NB4 (cell line): ENCODE results near the gene RAET1G.

Experiments used
- DNase-seq: peaks from one replicate; pipeline ENCODE4 v3.0.0; 2010; ENCODE audit warnings: low read depth
- H3K4me3 ChIP-seq: one replicate; pipeline ENCODE4 v1.5.1; 2011; ENCODE audit warnings: mild to moderate bottlenecking, low read depth, low read length, moderate library complexity
- CTCF ChIP-seq: IDR thresholded peaks from one replicate; pipeline ENCODE4 v1.5.1; 2012; ENCODE audit warnings: low read depth, low read length
- MAX ChIP-seq: IDR thresholded peaks from 2 replicates; pipeline ENCODE4 v1.6.1; 2011; ENCODE audit warnings: low read depth, low read length
- MYC ChIP-seq: IDR thresholded peaks from 2 replicates; pipeline ENCODE4 v1.6.1; 2011; ENCODE audit warnings: low read depth, low read length
- POLR2A ChIP-seq: IDR thresholded peaks from 2 replicates; pipeline ENCODE4 v1.6.1; 2011; ENCODE audit warnings: mild to moderate bottlenecking; ENCODE audit not compliant: insufficient read length; ENCODE audit errors: extremely low read depth

RAET1G gene

GRCh38 chr6:149964308-149965193, 41.6 kb upstream of the RAET1G start:
- DNase-seq = no peak
- H3K4me3 ChIP-seq = no peak overlapping the region
- no peak for TF ChIP-seq MAX
- TF ChIP-seq CTCF = no peak
- no peak for TF ChIP-seq MYC
- TF ChIP-seq POLR2A = no peak

- TF ChIP-seq POLR2A (no peak), MAX (0 out of 2 replicates have a peak, but pooled peaks have one; percentile 13), MYC (peak; percentile 54; the same call in 1 of the 2 replicates), CTCF (no peak)
- DNase-seq = peak; percentile 74
- peak within 1 kb of the TSS; percentile 35 for H3K4me3 ChIP-seq
Measured at GRCh38 chr6:149963462-149964307, 40.8 kb upstream of the RAET1G start, which contains the start of gene ULBP1. TSS of gene ULBP1 (plus strand) at chr6:149963943. CDS start at chr6:149964050, 107 bp downstream.

DNA sequence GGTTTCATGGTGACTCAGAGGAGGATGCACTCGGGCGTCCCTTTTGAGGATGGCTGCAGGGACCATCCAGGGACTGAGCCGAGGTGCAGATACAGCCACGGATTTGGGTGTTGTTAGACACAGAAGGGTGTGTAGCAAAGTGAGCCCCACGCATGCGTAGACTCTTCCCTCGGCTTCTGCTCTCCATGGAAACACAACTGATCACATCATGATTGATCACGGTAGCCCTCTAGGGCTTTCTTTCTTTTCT, 40.2 kb upstream of the RAET1G start:
- H3K4me3 ChIP-seq = no peak overlapping the region
- no peak for DNase-seq
- TF ChIP-seq CTCF (no peak), MAX (no peak), POLR2A (no peak), MYC (no peak)

GRCh38 chr6:149962461-149963211, 39.7 kb upstream of the RAET1G start:
- TF ChIP-seq MYC = no peak
- TF ChIP-seq CTCF = no peak
- TF ChIP-seq POLR2A = no peak
- no peak for TF ChIP-seq MAX
- no peak overlapping the region for H3K4me3 ChIP-seq
- no peak for DNase-seq

DNA sequence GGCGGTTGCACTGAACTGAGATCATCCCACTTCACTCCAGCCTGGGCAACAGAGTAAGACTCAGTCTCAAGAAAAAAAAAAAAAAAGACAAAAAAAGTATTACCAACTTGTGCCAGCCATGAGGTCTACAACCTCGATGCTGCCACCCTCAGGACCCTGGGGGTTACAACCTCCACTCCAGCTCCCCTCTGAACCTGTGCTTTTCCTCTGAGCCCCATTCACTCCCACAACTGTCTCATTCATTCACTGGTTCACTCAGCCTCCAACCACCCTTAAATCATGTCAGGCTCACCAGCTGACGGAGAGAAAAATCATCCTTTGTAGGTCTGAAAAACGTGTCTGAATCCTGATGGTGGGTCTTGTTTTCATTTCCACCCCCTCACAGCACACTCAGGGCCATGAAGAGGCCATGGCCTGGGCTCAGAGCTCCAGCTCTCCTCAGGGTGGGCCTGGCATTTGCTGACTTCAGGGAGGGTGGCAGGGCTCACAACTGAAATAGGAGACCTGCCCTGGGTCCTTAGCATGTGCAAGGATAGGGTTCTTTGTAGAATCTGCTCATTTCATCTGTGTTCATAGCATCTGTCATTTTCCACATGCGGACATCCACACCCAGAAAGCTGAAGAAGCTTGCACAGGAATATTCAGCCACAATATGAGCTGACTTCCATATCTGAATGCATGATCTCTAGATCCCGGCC, 39.0 kb upstream of the RAET1G start:
- no peak overlapping the region for H3K4me3 ChIP-seq
- DNase-seq = peak; percentile 52
- TF ChIP-seq POLR2A (no peak), MYC (no peak), CTCF (no peak), MAX (no peak)
